NCI-H446 treated with DMSO at 0.1 percent for 48 hours (cell line): ENCODE data around the gene LNP1.
"Not testable (repeated sequence)": the region's sequence is repeated elsewhere in the genome, so short reads cannot be mapped to it uniquely, and the experiment has no call there.

Experiments used
- DNase-seq: peaks from one replicate; lab custom pipeline; 2025; lab: John Stamatoyannopoulos, UW

The LNP1 gene, protein sequence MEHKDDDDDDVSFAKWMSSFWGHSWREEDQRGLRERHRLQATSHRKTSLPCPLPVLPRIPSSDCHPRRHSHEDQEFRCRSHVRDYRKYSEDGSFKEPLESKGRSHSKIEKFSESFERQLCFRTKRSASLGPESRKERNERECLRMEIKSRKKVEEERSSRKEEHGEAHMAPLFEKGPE

GRCh38 chr3:100400780-100401673 is at the start of gene LNP1, which contains the start of gene TOMM70:
LNP1 (plus strand) TSS chr3:100401539; CDS start chr3:100429730, 28,191 bp downstream.
TOMM70 (minus strand) TSS chr3:100401089; CDS start chr3:100400949, 140 bp downstream.
- DNase-seq: peak; percentile 94

- DNase-seq: not testable (repeated sequence)
Measured at GRCh38 chr3:100351770-100352169, 49.6 kb upstream of the LNP1 start.

- DNase-seq: no peak
Measured at GRCh38 chr3:100352296-100353231, 48.8 kb upstream of the LNP1 start.

DNA sequence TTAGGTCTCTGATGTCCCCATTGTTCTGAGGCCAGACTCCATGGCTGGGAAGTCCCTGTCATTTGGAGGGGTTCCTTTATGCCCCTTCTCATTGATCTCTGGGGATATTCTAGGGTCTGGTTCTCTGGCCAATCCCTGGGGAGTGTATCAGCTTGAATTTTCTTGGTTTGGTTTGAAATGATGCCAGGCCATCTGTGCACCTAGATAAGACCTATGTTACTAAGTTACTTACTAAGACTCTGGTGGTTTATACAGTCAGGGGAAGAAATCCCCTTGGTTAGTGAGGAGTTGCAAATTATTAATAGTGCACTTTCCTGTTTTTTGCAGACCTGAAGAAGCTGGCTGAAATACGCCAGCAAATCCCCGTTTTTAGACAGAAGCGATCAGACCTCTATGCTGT is 46.5 kb upstream of the LNP1 start:
- DNase-seq: no peak

DNA sequence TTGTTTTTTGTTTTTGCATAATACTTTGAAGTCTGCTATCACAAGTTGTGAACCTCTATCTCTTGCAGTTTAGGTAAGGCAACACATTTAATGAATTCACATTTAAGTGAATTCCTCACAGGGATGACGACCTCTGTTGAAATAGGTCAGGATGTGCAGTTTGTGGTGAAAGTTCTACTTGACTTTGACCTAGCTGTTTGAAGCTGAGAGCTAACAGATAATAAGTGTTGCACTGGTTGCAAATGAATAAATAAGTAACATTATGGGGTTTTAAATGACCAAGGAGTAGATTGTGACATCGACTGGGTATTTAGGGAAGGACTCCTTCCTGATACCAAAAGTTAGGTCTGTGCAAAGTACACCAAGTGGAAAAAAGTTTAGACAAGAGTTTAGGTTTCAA is 42.9 kb upstream of the LNP1 start:
- no peak for DNase-seq

DNA sequence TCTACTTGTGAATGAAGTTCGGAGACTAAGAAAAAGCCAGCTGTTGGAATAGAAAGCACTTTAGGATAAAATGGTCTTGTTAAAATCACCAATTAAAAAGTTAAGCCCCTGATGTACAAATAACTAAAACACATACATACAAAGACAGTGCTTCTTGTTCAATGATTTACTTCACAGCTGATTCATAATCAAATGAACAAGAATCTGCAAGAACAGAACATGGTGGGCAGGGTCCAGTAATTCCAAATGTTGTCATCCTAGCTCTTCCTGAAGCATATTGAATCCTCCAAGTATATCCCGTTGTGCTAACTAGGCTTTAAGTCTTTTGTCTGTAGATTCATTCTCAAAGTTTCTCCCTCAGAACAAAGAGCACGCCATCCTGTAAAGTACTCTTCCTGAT is 42.3 kb upstream of the LNP1 start:
- DNase-seq: no peak

DNA sequence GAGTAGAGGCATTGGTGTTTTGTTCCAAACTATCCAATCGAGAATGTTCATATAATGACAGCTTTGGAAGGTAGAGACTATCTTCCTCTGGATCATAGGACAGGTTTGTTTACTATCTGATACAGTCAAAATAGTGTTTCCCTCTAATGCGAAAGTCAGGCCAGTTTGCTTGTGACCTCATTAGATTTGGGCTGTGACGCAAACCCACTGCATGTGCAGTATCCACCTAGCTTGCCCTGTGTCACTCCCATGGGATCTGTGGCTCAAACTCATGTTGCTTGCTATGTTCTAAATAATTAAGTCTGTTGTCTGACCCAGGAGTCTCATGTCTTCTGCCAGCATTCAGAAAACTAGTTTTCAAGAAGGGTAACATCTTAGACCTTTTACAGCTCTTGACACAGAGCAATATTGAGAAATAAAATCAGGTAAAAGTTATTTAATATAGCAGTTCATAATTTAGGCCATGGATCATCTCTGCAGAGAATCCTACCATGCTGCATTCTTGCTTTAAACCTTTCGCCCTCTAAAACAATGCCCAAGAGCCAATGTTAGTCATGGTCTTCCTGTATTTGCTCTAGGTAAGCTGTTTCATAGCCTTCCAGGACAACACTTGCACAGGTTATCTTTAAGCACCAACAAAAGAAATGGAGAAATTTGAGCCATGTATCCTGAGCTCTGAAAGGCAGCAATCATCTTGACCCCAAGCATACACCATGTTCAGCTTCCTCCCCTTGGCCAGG is 40.4 kb upstream of the LNP1 start:
- no peak for DNase-seq

GRCh38 chr3:100361897-100362296 is 39.4 kb upstream of the LNP1 start:
- no peak for DNase-seq

GRCh38 chr3:100364421-100364820 is 36.9 kb upstream of the LNP1 start:
- DNase-seq: no peak

- no peak for DNase-seq
Measured at GRCh38 chr3:100366424-100366823, 34.9 kb upstream of the LNP1 start.

- no peak for DNase-seq
Measured at GRCh38 chr3:100368441-100368840, 32.9 kb upstream of the LNP1 start.

- DNase-seq: no peak
Measured at GRCh38 chr3:100370756-100371155, 30.6 kb upstream of the LNP1 start.

DNA sequence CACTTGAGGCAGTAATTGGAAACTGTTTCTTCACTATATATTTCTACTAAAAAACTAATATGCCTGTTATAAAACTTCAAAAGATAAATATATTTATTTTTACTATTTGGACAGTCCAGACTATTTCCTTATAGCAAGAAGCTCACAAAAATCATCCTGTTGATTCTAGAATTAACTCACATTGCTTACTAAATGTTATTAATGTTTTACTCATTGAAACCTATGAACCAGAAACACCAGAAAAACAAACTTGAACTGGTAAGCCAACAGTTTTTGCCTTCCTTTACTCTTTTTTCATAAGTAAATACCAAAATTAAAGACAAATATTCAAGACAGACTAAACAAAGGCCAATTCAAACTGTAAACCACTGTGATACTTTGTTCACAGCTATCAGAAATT is 26.8 kb upstream of the LNP1 start:
- no peak for DNase-seq

DNA sequence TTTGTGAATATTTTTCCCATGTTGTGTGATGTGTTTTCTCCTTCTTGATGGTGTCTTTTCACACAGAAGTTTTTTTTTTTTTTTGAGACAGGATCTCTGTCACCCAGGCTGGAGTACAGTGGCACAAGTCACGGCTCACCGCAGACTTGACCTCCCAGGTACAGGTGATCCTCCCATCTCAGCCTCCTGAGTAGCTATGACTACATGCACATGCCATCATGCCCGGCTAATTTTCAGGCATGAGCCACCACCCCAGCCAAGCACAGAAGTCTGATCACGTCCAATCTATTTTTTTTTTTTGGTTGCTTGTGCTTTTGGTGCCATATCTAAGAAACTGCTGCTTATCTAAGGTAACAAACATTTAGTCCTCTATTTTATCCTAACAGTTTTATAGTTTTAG is 25.0 kb upstream of the LNP1 start:
- no peak for DNase-seq

DNA sequence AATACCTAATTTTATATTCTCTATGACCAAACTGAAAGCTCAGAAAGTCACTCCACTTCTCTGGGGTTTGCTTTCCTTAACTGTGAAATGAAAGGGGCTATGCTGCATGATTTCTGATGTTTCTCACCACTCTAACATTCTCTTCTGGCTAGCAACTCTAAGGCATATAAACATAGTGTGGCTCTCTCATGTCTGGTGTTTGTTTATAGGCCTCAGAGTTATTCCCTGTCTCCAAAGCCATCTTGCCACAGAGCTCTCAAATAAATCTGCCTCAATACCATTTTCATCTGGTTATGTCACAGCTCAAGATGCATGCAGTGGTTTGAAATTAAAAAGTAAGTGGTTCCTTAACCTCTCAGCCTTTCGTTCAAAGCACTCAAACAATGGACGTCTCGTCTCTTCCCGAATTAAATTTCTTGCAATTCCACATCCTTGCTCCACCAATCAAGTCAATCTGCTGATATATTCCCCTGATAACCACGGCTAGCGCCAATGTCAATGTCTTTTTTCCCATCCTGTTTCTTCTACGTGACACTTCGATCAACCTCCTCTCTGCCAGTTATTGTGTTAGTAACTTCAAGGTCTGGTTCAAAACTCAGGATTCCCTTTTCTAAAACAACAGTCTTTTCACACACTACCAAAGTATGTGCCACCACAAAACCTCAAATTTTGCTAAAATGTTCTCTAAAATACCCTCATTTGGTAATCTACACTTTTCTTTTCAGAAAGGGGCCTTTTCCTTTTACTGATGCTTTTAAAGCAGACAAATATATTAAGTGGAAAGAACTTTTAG is 16.4 kb upstream of the LNP1 start:
- no peak for DNase-seq

GRCh38 chr3:100386437-100387074 is 14.8 kb upstream of the LNP1 start:
- no peak for DNase-seq

DNA sequence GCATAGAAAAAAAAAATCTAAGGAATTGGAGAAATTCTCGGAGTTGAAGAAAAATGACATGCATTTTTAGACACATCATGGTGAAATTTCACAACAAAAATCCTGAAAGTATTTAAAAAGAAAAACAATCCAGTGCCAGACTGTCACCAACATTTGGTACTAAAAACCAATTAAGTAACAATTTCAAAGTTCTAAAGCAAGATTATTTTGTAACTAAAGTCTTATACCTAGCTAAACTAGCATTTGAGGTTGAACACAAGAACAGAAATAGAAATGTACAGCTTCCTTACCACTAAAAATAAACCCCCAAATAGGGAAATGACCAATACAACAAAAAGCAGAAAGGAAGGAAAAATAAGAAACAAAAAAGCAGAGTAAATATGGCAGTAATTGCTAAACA is 12.3 kb upstream of the LNP1 start:
- DNase-seq: no peak

- no peak for DNase-seq
Measured at GRCh38 chr3:100395679-100396431, 5.5 kb upstream of the LNP1 start.

DNA sequence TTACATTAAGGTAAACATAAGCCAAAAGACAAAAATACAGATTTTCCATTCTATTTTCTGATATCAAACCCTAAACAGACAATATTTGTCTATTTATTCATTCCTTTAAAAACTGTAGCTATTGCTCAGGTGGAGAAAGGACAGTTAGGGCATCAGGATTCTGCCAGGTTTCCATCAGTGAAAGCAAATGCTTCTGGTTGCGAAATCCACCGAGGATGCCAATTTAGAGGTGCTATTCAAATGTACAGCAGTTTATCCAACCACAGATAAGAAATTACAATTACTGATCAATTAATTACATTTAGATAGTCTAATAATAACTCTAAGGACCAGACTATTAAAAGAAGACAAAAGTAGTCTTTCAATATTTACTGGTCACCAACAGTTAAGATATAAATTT is 4.4 kb upstream of the LNP1 start:
- DNase-seq: no peak
